Skeletal muscle cell (primary cell): ENCODE measurements around the gene FKBP5.
"Not testable (repeated sequence)": the region's sequence is repeated elsewhere in the genome, so short reads cannot be mapped to it uniquely, and the experiment has no call there.

Experiments used
- DNase-seq: peaks from one replicate; pipeline ENCODE4 v3.0.0-alpha.2; 2010; ENCODE audit warnings: low read depth
- H3K4me3 ChIP-seq: 2 replicates; pipeline ENCODE4 v1.5.1; 2011; ENCODE audit warnings: low read depth, mild to moderate bottlenecking, control low read depth, low read length, moderate library complexity

Gene FKBP5

DNA sequence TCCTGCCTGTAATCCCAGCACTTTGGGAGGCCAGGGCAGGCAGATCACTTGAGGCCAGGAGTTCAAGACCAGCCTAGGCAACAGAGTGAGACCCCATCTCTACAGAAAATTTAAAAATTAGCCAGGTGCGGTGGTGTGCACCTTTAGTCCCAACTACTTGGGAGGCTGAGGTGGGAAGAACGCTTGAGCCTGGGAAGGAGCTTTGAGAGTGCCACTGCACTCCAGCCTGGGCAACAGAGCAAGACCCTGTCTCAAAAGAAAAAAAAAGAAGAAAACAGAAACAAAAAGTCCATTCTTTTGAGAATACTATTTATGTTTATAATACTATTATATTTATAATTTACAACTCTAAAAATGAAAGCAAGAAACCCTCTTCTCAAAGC lies 15.4 kb downstream of the FKBP5 start:
- not testable (repeated sequence) for DNase-seq, H3K4me3 ChIP-seq

DNA sequence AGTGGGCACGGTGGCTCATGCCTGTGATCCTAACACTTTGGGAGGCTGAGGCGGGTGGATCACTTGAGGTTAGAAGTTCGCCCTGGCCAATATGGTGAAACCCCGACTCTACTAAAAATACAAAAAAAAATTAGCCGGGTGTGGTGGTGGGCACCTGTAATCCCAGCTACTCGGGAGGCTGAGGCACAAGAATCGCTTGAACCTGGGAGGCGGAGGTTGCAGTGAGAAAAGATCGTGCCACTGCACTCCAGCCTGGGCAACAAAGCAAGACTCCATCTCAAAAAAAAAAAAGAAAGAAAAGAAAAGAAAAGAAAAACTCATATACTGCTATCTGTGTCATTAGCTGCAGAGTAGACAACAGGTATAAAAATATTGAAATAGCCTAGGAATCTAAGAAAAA lies 18.3 kb downstream of the FKBP5 start:
- H3K4me3 ChIP-seq, result not testable (repeated sequence)

DNA sequence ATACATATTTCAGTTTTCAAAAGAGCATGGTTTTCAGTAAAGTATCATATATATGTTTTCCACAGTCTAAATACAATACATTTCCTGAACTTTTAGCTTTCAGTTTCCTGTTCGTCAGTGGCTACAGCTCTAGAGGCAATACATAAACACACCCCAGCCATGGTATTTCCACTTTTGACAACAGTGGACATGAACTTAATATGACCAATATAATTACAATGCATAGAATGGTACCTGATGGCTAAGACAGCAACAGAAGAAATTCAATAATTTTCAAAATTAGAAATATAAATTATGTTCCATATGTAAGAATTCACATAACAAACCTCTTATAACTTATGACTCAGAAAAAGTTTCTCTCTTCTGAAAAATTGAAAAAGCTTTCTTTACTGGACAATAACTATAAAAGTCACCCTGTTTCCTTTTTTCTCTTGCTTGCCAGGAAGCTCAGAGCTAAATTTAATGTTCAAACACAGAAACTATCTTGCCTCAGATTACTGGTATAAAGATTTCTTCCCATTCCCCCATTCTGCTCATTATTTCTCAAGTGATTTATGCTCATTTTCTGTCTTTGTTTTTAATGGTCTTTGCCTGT lies 19.2 kb downstream of the FKBP5 start:
- no peak overlapping the region for H3K4me3 ChIP-seq
- no peak for DNase-seq

More for the DNA sequence above, 18.3 kb downstream of the FKBP5 start:
- DNase-seq, result not testable (repeated sequence)

DNA sequence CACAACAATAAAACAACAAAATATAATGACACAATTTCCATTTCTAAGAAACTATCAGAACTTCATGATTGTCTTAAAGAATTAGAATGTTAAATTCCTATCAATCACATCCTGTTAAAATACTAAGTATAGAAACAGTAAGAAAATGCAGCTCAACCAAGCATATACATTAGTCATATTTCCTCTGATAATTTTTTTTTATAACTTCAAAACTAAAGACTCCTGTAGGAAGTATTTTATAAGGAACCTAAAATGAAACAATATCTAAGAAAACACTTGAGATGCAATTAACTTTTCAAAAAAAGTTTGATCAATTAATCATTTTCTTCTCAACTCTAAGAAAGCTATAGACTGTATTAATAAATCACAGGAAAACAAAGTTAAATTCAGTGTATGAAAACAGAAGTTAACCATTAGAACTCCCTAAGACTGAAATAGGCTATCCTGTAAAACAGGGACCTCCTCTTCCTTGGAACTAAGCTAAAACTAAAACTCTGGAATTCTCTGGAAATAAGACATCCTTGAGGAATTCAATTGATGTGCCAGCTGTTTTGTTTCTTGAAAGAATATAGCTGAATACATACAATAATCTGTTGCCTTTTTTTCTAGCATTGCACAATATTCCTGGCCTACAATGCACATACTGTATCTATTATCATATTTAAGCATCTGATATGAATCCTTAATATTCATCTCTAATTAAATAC lies 19.8 kb downstream of the FKBP5 start:
- H3K4me3 ChIP-seq, result no peak overlapping the region
- no peak for DNase-seq

DNA sequence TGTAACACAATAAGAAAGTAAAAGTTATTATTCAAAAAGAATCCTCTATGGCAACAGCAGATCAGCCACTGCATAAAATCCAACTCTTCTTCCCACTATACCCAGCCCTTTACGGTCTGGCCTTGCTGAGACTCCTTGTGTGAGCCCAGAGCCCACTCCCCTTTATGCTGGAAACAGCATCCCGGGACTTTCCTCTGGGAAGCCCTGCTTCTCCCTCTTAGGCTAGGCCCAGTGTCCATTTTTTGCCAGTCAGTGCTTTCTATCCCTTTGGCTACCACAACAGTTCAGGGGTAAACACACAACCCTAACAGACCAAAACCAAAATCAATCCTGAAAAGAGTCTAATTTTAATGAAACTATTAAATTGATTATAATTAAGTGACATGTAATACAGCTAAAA lies 20.6 kb downstream of the FKBP5 start:
- no peak for DNase-seq
- no peak overlapping the region for H3K4me3 ChIP-seq

DNA sequence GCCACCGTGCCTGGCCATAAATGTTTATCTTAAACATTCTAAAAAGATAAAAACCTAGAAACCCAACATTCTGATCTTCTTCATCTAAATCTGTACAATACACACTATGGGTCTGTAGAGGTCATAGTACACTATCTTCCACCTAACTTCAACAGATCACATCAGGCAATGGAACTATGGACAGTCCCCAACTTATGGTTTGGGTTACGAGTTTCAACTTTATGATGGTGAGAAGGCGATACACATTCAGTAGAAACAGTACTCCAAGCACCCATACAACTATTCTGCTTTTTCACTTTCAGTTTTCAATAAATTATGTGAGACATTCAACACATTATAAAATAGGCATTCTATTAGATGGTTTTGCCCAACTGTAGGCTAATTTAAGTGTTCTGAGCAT lies 23.1 kb downstream of the FKBP5 start:
- no peak for DNase-seq

DNA sequence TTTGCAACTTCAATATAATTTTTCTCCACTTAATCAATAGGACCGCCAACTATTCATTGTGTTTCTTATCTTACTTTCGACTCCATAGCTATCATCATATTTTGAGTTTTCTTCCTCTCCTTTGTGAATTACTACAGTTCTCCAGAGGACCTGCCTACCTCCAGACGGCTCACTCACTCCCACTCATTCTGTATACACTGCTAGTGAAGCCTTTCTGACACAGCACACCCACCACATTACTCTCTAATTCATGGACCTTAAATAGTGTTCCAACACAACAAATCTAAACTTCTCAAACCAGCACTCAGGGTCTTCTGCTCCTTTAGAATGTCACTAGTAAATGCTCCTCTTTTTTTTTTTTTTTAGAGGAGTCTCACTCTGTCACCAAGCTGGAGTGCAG lies 23.8 kb downstream of the FKBP5 start:
- H3K4me3 ChIP-seq, result no peak overlapping the region
- DNase-seq, result no peak

More for the DNA sequence above, 23.1 kb downstream of the FKBP5 start:
- H3K4me3 ChIP-seq, result no peak overlapping the region

DNA sequence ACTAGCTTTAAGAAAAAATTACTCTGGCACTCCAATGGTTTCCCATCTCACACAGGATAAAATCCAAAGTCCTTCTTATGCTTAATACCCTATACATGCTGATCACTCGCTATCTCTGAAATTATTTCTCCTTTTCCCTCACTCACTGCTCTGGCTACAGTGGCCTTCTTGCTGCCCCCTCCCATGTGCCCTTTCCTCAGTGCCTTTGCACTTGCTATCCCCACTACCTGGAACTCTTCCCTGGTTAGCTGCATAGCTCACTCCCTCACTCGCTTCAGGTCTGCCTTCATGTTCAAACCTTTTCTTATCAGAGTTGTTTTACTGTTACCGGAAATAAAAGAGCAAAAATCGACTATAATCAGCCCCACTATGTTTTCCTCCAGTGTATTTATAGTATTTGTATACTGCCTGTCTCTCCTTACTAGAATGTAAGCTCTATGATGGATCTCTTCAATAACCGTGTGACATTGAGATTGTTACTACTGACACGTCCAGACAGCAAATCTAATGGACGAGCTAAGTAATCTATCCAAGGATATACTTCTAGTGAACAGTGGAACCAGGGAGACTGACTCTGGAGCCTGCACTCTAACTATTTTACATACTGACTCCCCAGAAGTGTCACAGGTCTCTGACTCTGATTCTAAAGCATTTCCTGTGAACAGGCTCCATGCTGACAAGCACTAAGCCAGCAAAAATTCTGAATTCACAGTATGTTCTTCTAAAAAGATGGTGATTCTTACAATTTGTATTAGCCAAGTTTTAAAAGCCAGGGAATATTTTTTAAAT lies 25.1 kb downstream of the FKBP5 start:
- peak; percentile 25 for DNase-seq
- H3K4me3 ChIP-seq, result no peak overlapping the region

DNA sequence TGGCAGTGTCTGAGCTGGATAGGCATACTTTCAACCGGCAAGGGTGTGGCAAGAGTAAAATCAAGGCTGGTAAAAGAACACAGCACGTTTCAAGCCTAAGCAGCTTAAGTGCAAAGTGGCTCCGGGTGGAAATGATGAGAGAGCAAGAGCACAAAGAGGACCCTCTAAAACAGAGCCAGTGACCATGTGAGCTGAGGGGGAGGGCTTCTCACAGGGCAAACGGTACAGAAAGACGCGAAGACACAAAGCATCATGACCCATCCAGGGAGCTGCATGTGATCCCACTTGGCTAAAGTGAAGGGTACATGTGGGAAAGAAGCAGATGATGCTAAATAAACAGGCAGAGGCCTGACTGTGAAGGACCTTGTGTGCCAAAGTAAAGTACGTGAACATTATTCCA lies 25.7 kb downstream of the FKBP5 start:
- no peak overlapping the region for H3K4me3 ChIP-seq
- DNase-seq, result no peak

DNA sequence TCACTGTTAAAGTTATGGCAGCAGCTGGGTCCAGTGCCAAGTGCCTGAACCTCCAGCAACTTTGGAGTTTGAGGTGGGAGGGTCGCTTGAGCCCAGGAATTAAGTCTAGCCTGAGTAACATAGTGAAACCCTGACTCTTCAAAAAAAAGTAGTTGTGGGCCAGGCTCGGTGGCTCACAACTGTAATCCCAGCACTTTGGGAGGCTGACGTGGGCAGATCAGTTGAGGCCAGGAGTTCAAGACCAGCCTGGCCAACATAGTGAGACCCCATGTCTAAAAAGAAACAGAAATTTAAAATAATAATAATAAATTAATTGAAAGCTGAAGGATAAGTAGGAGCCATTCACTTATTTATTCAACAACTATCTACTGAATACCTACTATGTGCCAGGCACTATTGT lies 33.8 kb downstream of the FKBP5 start:
- H3K4me3 ChIP-seq, result no peak overlapping the region
- DNase-seq, result no peak

DNA sequence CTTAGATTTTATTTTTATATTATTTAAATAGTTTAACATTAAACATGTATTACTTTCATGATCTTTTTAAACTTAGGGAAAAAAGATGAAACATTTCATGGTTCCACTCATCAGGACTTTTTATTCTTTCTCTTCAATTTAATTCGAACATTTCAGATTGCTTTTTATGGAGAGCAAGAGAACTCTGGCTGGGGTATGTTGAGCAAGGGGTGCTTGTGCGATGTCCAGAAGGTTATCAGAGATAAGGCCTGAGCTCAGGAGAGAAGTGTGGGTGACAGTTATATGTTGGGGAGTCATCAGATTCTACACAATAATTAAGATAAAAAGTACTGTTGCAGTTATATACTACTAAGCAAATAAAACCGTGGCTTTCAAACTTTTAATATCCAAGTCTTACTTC lies 37.5 kb downstream of the FKBP5 start:
- no peak for DNase-seq

DNA sequence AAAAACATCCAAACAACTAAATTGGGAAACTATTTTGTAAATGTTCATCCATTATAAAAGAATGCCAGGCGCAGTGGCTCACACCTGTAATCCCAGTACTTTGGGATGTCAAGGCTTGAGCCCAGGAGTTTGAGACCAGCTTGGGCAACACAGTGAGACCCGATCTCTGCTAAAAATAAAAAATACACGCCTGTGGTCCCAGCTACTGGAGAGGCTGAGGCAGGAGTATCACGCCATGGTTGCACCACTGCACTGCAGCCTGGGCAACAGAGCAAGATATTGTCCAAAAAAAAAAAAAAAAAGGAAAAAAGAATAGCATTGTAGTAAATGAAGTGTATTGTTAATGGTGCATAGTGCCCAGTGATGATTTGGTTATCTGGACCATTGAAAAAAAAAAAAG lies 38.7 kb downstream of the FKBP5 start:
- H3K4me3 ChIP-seq, result no peak overlapping the region
- no peak for DNase-seq

More for the DNA sequence above, 37.5 kb downstream of the FKBP5 start:
- no peak overlapping the region for H3K4me3 ChIP-seq

DNA sequence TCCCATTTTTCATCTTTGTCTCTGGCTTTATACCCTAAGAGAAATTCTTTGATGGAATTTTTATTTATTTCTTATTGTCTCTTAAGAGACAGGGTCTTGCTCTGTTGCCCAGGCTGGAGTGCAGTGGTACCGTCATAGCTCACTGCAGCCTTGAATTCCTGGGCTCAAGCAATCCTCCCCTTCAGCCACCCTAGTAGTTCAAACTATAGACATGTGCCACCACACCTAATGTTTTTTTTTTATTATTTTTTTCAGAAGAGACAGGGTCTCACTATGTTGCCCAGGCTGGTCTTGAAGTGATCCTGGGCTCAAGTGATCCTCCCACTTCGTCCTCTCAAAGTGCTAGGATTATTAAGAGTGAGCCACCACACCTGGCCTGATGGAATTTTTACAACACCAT lies 40.5 kb downstream of the FKBP5 start:
- no peak overlapping the region for H3K4me3 ChIP-seq
- no peak for DNase-seq

DNA sequence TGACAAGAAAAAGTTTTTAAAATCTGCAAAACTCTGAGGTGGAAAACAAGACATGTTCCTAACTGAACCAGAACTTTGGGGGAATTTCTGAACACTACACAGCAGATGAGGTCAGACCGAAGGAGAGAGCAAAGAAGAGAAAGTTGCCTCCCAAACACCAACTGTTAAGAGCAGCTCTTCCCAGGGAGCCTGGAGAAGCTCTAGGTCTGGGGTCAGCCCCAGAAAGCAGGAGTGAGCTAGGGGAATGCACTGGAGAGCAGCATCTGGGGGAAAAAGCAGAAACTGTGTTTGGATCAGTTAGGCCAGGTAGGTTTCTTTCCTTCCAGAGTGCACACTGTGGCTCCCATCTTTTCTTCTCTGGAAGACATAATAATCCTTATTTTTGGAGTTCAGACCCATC lies 41.3 kb downstream of the FKBP5 start:
- DNase-seq, result no peak
- no peak overlapping the region for H3K4me3 ChIP-seq

DNA sequence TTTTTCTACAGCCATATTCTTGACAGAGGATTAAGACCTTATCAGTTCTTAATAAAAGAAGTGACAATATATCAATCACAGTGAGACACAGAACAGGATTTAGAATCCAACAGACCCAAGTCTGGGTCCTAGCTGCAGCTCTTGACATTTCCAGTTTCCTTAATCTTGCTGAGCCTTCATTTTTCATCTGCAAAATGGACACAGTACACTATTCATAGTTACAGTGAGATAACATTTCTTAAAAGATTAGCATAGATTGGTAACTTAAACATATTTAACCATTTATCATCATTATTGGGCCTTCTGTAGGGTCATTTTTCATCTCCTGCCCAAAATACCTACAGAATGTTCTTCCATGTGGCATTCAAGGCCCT lies 45.6 kb downstream of the FKBP5 start:
- no peak for DNase-seq
- H3K4me3 ChIP-seq, result no peak overlapping the region

DNA sequence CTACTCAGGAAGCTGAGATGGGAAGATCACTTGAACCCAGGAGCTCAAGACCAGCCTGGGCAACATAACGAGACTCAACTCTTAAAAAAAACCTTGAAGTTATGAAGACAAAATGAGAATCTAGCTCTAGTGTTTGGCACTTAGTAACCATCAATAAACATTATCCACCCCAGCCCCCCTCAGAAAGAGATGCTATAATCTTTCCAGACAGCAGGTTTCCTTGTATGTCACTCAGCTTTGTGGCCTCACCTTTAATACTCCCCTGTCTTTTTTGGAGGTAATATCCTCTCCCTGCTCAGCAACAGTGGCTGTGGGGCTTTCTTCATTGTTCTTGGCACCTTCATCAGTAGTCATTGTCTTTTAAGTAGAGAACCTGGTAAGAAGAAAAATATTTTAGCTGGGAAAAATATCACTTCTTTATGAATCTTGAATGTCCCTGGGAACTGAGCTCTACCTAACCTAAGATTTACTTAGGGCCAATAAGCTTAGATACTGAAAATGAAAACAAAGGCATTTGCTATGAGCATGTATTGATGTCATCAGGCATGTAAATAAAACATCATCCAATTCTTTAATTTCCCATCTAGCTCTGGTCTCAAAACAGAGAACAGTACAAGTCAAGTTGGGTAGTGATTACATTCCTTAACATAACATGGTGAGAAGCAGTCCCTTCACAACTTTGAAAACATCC lies 46.1 kb downstream of the FKBP5 start:
- no peak overlapping the region for H3K4me3 ChIP-seq
- DNase-seq, result no peak

DNA sequence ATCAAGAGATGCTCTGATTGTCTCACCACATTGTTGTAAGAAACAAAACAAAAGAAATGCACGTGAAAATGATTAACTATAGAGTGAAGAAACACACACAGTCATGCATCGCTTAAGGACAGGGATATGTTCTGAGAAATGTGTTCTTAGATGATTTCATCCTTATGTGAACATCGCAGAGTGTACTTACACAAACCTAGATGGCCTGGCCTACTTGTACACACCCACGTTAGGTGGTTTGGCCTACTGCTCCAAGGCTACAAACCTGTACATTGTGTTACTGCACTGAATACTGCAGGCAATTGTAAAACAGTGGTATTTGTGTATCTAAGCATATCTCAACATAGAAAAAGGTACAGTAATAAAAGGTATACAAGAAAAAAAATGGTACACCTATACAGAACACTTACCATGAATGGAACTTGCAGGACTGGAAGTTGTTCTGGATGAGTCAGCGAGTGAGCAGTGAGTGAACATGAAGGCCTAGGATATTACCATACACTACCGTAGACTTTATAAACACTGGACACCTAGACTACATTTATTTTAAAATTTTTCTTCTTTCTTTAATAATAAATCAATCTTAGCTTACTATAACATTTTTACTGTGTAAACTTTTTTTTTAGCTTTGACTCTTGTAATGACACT lies 48.6 kb downstream of the FKBP5 start:
- H3K4me3 ChIP-seq, result no peak overlapping the region
- no peak for DNase-seq

DNA sequence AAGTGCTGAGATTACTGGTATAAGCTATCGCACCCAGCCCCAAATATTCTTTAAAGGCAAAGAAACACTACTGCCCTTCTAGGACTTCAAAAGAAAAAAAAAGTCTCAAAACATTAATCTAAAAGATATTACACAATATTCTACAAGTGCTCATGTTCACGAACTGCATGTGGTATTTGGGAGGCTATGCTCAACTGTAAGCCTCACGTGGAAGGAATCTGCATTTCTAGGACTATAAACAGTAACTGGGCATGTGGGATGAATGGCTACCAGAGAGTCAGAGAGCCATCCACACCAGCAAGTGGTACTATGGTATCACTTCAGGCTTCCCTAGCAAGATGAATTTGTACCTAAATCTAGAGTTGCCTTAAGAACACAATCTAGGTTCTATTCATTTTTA lies 50.0 kb downstream of the FKBP5 start:
- no peak for DNase-seq
- H3K4me3 ChIP-seq, result no peak overlapping the region

DNA sequence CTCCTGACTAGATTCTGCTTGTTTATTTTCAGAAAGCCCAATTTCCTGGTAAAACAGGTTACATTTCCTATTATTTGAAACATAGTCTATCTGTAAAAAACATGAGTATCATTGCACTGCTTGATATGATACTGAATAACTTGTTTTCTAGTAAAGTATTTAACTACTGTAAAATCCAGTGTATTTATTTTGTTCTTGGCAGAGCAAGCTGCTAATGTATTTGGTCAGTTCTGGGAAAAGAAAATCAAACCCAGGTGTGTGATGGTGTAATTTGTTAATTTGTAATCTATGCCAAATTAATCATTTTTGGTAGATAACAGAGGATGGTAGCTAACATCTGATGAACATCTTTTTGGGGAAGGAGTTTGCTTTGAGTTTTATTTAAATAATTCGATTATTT lies 50.8 kb downstream of the FKBP5 start:
- no peak overlapping the region for H3K4me3 ChIP-seq
- no peak for DNase-seq
